ENCODE results near the gene DNAJB1.
A peak's percentile ranks its signal among the peaks of the same experiment; 100 is the strongest.
"Not testable (repeated sequence)": the region's sequence is repeated elsewhere in the genome, so short reads cannot be mapped to it uniquely, and the experiment has no call there.

The DNAJB1 gene

GRCh38 chr19:14553042-14553938 lies 35.1 kb upstream of the DNAJB1 start:
- DNase-seq (ENCODE audit: low read depth) = no peak
- no peak overlapping the region for H3K4me3 ChIP-seq (ENCODE audit: control insufficient read depth, low read depth, low read length)
- TF ChIP-seq, protein P1, sequence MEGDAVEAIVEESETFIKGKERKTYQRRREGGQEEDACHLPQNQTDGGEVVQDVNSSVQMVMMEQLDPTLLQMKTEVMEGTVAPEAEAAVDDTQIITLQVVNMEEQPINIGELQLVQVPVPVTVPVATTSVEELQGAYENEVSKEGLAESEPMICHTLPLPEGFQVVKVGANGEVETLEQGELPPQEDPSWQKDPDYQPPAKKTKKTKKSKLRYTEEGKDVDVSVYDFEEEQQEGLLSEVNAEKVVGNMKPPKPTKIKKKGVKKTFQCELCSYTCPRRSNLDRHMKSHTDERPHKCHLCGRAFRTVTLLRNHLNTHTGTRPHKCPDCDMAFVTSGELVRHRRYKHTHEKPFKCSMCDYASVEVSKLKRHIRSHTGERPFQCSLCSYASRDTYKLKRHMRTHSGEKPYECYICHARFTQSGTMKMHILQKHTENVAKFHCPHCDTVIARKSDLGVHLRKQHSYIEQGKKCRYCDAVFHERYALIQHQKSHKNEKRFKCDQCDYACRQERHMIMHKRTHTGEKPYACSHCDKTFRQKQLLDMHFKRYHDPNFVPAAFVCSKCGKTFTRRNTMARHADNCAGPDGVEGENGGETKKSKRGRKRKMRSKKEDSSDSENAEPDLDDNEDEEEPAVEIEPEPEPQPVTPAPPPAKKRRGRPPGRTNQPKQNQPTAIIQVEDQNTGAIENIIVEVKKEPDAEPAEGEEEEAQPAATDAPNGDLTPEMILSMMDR (conservative IDR thresholded peaks at IDR 0.05; ENCODE audit: control insufficient read depth, insufficient read depth, low read depth, low read length) = no peak

DNA sequence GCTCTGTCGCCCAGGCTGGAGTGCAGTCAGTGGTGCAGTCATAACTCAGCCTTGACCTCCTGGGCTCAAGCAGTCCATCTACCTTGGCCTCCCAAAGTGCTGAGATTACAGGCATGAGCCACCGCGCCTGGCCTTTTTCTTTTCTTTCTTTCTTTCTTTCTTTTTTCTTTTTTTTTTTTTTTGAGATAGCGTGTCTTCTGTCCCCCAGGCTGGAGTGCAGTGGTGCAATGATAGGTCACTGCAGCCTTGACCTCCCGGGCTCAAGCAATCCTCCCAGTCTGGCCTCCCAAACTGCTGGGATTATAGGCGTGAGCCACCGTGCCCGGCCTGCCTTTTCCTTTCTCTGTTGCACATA lies 33.8 kb upstream of the DNAJB1 start:
- H3K4me3 ChIP-seq (ENCODE audit: control insufficient read depth, low read depth, low read length); DNase-seq (ENCODE audit: low read depth): not testable (repeated sequence)

GRCh38 chr19:14551134-14552005 lies 33.2 kb upstream of the DNAJB1 start:
- not testable (repeated sequence) for H3K4me3 ChIP-seq (ENCODE audit: control insufficient read depth, low read depth, low read length)
- peak; percentile 15 for DNase-seq (ENCODE audit: low read depth)

- H3K4me3 ChIP-seq (ENCODE audit: control insufficient read depth, low read depth, low read length) = no peak overlapping the region
- TF ChIP-seq, protein P1 (conservative IDR thresholded peaks at IDR 0.05; ENCODE audit: control insufficient read depth, insufficient read depth, low read depth, low read length) = no peak
- peak; percentile 35 for DNase-seq (ENCODE audit: low read depth)
Measured at GRCh38 chr19:14550201-14550754, 32.1 kb upstream of the DNAJB1 start.

DNA sequence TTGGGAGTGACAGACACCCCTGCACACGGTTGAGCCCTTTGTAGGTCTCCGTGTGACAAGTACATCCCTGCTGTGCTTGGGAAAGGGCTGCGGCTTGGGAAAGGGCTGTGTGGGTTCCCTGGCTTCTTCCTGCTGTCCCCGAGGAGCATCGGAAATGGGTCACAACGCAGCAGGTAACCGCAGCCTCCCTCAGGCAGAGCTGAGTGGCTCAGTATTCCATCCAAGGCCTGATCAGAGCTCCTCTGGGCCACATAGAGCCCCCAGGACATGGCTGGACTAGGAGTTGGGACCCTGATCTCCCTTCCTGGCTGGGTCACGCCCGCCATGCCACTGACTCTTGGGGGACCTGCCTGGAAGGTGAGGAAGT lies 27.5 kb upstream of the DNAJB1 start:
- TF ChIP-seq, protein P1 (conservative IDR thresholded peaks at IDR 0.05; ENCODE audit: control insufficient read depth, insufficient read depth, low read depth, low read length) = no peak
- DNase-seq (ENCODE audit: low read depth) = no peak
- no peak overlapping the region for H3K4me3 ChIP-seq (ENCODE audit: control insufficient read depth, low read depth, low read length)

- no peak for DNase-seq (ENCODE audit: low read depth)
- TF ChIP-seq, protein P1 (conservative IDR thresholded peaks at IDR 0.05; ENCODE audit: control insufficient read depth, insufficient read depth, low read depth, low read length) = no peak
- no peak overlapping the region for H3K4me3 ChIP-seq (ENCODE audit: control insufficient read depth, low read depth, low read length)
Measured at GRCh38 chr19:14544977-14545715, 26.9 kb upstream of the DNAJB1 start.

- TF ChIP-seq, protein P1 (conservative IDR thresholded peaks at IDR 0.05; ENCODE audit: control insufficient read depth, insufficient read depth, low read depth, low read length) = no peak
- no peak overlapping the region for H3K4me3 ChIP-seq (ENCODE audit: control insufficient read depth, low read depth, low read length)
- no peak for DNase-seq (ENCODE audit: low read depth)
Measured at GRCh38 chr19:14544047-14544446, 25.9 kb upstream of the DNAJB1 start.

All from fibroblast of mammary gland (primary cell).